ENCODE results near the gene PRKAG1.

Gene PRKAG1

DNA sequence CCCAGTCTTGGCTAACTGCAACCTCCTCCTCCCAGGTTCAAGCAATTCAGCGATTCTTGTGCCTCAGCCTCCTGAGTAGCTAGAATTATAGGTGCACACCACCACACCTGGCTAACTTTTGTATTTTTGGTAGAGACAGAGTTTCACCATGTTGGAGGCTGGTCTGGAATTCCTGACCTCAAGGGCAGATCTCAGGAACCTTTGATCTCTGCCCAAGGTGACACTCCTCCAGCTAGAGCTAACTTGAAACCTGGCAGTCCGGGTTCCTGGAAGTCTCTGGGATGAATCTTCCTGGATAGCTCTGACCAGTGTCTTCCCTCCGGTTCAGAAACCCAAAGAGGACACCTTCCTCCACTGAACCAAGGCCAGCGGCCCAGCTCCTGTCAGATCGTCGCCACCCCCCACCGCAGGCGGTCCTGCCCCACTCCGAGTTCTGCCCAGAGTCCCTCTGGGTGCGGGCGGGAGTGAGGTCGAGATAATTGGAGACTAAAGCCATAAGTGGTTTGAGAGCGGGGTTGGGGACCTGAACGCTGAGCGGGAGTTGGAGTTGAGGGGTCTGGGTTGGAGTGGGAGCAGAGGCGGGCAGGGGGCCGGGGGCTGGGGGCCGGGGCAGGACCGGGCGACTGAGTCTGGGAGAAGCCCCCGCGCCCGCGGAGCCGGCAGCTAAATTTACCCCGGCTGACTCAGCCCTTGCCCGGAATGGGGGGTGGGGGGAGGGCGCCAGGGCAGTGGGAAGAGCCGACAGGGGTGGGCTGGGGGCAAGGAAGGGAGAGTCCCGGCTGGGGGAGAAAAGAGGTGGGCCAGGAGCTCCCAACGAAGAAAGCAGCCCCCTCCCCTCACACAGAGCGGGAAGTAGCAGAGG lies 24.1 kb downstream of the PRKAG1 start:
- TF ChIP-seq, protein P1, sequence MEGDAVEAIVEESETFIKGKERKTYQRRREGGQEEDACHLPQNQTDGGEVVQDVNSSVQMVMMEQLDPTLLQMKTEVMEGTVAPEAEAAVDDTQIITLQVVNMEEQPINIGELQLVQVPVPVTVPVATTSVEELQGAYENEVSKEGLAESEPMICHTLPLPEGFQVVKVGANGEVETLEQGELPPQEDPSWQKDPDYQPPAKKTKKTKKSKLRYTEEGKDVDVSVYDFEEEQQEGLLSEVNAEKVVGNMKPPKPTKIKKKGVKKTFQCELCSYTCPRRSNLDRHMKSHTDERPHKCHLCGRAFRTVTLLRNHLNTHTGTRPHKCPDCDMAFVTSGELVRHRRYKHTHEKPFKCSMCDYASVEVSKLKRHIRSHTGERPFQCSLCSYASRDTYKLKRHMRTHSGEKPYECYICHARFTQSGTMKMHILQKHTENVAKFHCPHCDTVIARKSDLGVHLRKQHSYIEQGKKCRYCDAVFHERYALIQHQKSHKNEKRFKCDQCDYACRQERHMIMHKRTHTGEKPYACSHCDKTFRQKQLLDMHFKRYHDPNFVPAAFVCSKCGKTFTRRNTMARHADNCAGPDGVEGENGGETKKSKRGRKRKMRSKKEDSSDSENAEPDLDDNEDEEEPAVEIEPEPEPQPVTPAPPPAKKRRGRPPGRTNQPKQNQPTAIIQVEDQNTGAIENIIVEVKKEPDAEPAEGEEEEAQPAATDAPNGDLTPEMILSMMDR (IDR thresholded peaks at IDR 0.05; ENCODE audit: control extremely low read depth, extremely low read depth, low read depth, missing control alignments) = no peak
- CTCF ChIA-PET = interaction anchor here (0.7 to 17.5 kb wide), 14 partner anchors 13 to 143 kb away, joined by 3 to 417 read pairs (median 16); partner anchors contain the start of genes DDX23, FKBP11, PRKAG1 and WNT1
- POLR2A ChIA-PET = interaction anchor here (0.6 kb wide), 1 partner anchor 43 kb away, joined by 3 read pairs; no protein-coding TSS in a partner anchor

DNA sequence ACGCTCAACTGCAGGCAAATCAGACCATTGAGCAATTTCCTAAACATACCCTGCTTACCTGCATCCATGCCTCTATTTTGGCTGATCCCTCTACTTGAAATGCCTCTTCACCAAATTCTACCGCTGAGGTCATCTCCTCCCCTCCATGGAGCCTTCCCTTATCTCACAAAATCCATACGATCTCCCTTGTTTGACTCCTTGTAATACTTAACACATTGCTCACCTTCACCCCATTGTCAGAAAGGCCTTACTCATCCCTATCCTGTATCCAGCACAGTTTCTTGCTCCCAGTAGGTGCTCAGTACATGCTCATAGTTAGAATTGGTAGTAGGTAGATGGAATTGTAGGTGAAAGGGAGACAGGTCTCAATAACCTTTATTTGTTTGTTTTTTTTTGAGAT lies 24.8 kb downstream of the PRKAG1 start:
- DNase-seq (ENCODE audit: extremely low spot score) = no peak
- ChIA-PET CTCF (interaction anchor here (1.2 to 17.5 kb wide), 11 partner anchors 13 to 142 kb away, joined by 3 to 417 read pairs (median 19); partner anchors contain the start of genes DDX23, FKBP11, PRKAG1 and WNT1), POLR2A (no interaction called here)
- TF ChIP-seq, protein P1 (IDR thresholded peaks at IDR 0.05; ENCODE audit: control extremely low read depth, extremely low read depth, low read depth, missing control alignments) = no peak

More for the DNA sequence above, 24.1 kb downstream of the PRKAG1 start:
- no peak for DNase-seq (ENCODE audit: extremely low spot score)

DNA sequence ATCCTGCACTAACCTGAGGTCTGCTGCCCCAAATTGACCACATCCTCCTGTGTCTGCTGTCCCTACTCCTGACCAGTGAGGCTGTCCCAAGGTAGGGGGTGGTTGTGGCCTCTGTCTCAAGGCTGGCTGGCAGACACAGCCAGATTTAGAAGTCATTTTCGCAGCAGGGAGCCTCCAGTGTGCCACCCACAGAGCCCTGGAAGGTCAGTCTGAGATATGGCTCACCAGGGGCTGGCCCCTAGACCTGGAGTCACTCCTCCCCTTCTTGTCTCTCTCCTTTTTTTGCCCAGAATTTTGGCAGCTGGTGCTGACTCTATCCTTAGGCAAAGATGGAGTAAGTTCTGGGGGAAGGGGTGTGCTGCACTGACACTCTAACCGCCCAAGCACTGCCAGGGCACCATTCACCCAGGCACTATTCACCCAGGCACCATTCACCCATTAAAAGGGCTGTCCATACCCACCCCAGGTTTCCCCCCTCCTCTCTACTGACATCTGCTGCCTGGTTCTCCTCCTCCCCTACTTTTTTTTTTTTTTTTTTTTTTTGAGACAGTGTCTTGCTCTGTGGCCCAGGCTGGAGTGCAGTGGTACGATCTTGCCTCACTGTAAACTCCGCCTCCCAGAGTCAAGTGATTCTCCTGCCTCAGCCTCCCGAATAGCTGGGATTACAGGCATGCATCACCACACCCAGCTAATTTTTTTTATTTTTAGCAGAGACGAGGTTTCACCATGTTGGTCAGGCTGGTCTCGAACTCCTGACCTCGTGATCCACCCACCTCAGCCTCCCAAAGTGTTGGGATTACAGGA lies 27.1 kb downstream of the PRKAG1 start:
- no peak for DNase-seq (ENCODE audit: extremely low spot score)
- POLR2A ChIA-PET = no interaction called here
- CTCF ChIA-PET = interaction anchor here (0.9 to 17.5 kb wide), 8 partner anchors 10 to 139 kb away, joined by 3 to 417 read pairs (median 15); partner anchors contain the start of genes DDX23, PRKAG1, WNT1 and WNT10B
- TF ChIP-seq, protein P1 (IDR thresholded peaks at IDR 0.05; ENCODE audit: control extremely low read depth, extremely low read depth, low read depth, missing control alignments) = no peak

DNA sequence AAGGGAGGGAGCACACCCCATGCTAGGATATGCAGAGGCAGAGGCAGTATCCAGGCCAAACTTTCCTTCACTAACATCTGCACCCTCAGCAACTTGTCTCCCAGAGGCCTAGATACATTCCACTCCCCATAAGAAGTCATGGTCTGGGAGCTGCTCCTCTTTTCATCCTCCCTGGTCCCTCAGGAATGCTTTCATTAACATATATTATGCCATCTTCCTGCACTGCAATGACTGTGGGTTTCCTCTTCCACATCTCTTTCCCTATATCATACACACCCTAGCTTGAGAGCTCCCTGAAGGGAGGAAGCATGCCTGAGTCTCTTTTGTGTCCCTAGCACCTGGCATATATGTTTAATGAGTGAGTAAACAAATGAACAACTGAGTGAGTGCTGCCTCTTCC lies 28.0 kb downstream of the PRKAG1 start:
- DNase-seq (ENCODE audit: extremely low spot score) = no peak
- ChIA-PET CTCF (interaction anchor here (0.6 to 17.5 kb wide), 8 partner anchors 9 to 138 kb away, joined by 3 to 417 read pairs (median 3); partner anchors contain the start of genes DDX23, PRKAG1 and WNT1), POLR2A (no interaction called here)
- TF ChIP-seq, protein P1 (IDR thresholded peaks at IDR 0.05; ENCODE audit: control extremely low read depth, extremely low read depth, low read depth, missing control alignments) = no peak

DNA sequence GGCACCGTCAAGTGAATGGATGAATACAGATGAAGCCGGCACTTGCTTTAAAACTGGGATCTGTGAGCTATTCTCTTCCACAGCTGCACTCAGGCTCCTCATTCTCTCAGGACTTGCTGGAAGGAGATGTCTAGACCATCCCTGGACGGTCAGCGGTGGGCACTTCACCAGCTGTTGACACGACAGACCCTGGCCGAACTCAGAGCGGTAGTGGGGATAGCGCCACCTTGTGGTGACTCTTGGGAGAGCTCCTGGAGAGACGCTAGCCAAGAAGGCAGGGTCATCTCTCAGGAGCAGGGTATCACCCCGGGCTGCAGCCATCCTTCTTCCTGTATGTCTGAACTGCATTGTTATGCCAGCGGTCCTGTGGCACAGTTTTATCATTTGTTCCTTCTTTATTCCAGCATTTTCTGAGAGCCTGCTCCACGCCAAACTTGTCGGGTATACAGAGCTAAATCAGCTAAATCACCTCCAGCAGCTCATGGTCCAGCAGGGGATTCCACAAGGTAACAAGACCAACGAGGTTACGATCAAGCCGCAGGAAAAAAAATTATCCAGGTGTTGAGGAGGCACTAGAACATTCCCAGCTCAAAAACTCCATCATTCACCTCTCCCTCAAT lies 30.4 kb downstream of the PRKAG1 start:
- ChIA-PET CTCF (interaction anchor here (0.6 to 16.4 kb wide), 58 partner anchors 10 to 301 kb away, joined by 3 to 417 read pairs (median 6); partner anchors contain the start of genes ARF3, DDN, DDX23 and FKBP11), POLR2A (interaction anchor here (0.6 to 0.8 kb wide), 2 partner anchors 18 to 106 kb away, joined by 3 to 5 read pairs; no protein-coding TSS in a partner anchor)
- peak; percentile 80 for DNase-seq (ENCODE audit: extremely low spot score)
- TF ChIP-seq, protein P1 (IDR thresholded peaks at IDR 0.05; ENCODE audit: control extremely low read depth, extremely low read depth, low read depth, missing control alignments) = peak; percentile 85

Measured in GM10248 (cell line).